Naive thymus-derived CD4-positive, alpha-beta T cell (primary cell): ENCODE measurements around the gene TSHZ3. TPM values are rescaled to one million over a fixed set of nuclear protein-coding genes. Genes with fewer than 3 reads are reported as not detected.

Experiments
- ATAC-seq: fragments of 150-1000 bp; cut with Tn5 transposase; 2 replicates; pipeline ENCODE4 v1.10.0; 2021; ENCODE audit warnings: mild to moderate bottlenecking, moderate library complexity
- CTCF ChIA-PET: fragments of 350-600 bp; sonication (Branson Sonifier 250); formaldehyde crosslinking; loops from one replicate; lab custom pipeline; 2021; ENCODE audit warnings: antibody characterized with exemption; lab: Charles Lee
- POLR2A ChIA-PET: fragments of 350-600 bp; sonication (Branson Sonifier 250); formaldehyde crosslinking; loops from one replicate; lab custom pipeline; 2021; ENCODE audit warnings: antibody characterized with exemption, inconsistent platforms; lab: Charles Lee
- DNase-seq, 9 donors: peaks; one replicate each; pipeline versions ENCODE4 v3.0.0 to v3.0.0-alpha.2; 2020 to 2022; ENCODE audit warnings: mixed read lengths in 1 of 9
- H3K27ac ChIP-seq: one replicate; pipeline ENCODE4 v1.7.0; 2013; ENCODE audit warnings: mild to moderate bottlenecking, low read depth, low read length, moderate library complexity
- H3K27me3 ChIP-seq, 2 donors: one replicate each; pipeline ENCODE4 v1.7.0; 2013; ENCODE audit warnings: low read length in 2 of 2, mild to moderate bottlenecking in 2 of 2, moderate library complexity in 2 of 2; ENCODE audit not compliant: control insufficient read depth in 2 of 2, insufficient read depth in 2 of 2
- H3K36me3 ChIP-seq, 3 experiments: 1 replicate in 2 of 3; 2 replicates in 1 of 3; pipeline ENCODE4 v1.7.0; 2013; ENCODE audit warnings: low read length in 3 of 3, mild to moderate bottlenecking in 3 of 3, moderate library complexity in 1 of 3; ENCODE audit not compliant: insufficient read depth in 3 of 3, control insufficient read depth in 2 of 3
- H3K4me1 ChIP-seq, 2 donors: one replicate each; pipeline ENCODE4 v1.7.0; 2013; ENCODE audit warnings: low read length in 2 of 2, mild to moderate bottlenecking in 2 of 2, moderate library complexity in 1 of 2; ENCODE audit not compliant: control insufficient read depth in 2 of 2, insufficient read depth in 2 of 2
- H3K4me3 ChIP-seq: 2 replicates; pipeline ENCODE4 v1.7.0; 2013; ENCODE audit warnings: mild to moderate bottlenecking, low read length
- H3K9me3 ChIP-seq, 3 experiments: 1 replicate in 2 of 3; 2 replicates in 1 of 3; pipeline ENCODE4 v1.7.0; 2013; ENCODE audit warnings: low read length in 3 of 3; ENCODE audit not compliant: control insufficient read depth in 2 of 3
- H3K27ac Mint-ChIP-seq, 9 donors: one replicate each; pipeline ENCODE4 v1.8.0; 2020 to 2022; ENCODE audit warnings: mixed read lengths in 9 of 9, mild to moderate bottlenecking in 8 of 9, moderate library complexity in 5 of 9, inconsistent platforms in 2 of 9
- H3K27me3 Mint-ChIP-seq, 5 donors: one replicate each; pipeline ENCODE4 v1.8.0; 2021 to 2022; ENCODE audit warnings: mixed read lengths in 5 of 5, mild to moderate bottlenecking in 1 of 5
- H3K36me3 Mint-ChIP-seq, 5 donors: one replicate each; pipeline ENCODE4 v1.8.0; 2020 to 2022; ENCODE audit warnings: mixed read lengths in 5 of 5, mild to moderate bottlenecking in 3 of 5, inconsistent platforms in 1 of 5
- H3K4me1 Mint-ChIP-seq, 7 donors: one replicate each; pipeline ENCODE4 v1.8.0; 2020 to 2022; ENCODE audit warnings: mixed read lengths in 7 of 7, mild to moderate bottlenecking in 3 of 7, inconsistent platforms in 1 of 7
- H3K4me3 Mint-ChIP-seq, 10 donors: one replicate each; pipeline ENCODE4 v1.8.0; 2020 to 2022; ENCODE audit warnings: mild to moderate bottlenecking in 10 of 10, mixed read lengths in 10 of 10, moderate library complexity in 6 of 10, inconsistent platforms in 2 of 10
- H3K9me3 Mint-ChIP-seq, 11 donors: one replicate each; pipeline ENCODE4 v1.8.0; 2020 to 2022; ENCODE audit warnings: mixed read lengths in 11 of 11, mild to moderate bottlenecking in 4 of 11, inconsistent platforms in 1 of 11, moderate library complexity in 1 of 11
- intact Hi-C, 2 donors: fragments of 100-400 bp; cut with micrococcal nuclease; formaldehyde crosslinking; loops; one replicate each; pipeline ENCODE4 v1.15.1; 2023
- polyA plus RNA-seq, 2 donors: library from polyadenylated mRNA; unstranded; fragments of 300-500 nt; fragmentation: Illumina TruSeq; gene quantifications; one replicate each; pipeline ENCODE4 v1.2.3, GENCODE V29; 2021
- total RNA-seq, 6 experiments: library from RNA in 5 of 6; stranded (reverse) in 5 of 6; gene quantifications; 1 replicate in 5 of 6; 2 replicates in 1 of 6; pipeline ENCODE4 v1.2.3 and lab custom pipeline; 2021 to 2026

The TSHZ3 gene
- total and polyA plus RNA-seq, 7 experiments from 2014 or later = 0.08 to 6.0 (median 0.20) TPM; not detected in 1

GRCh38 chr19:31317570-31317969, 31.7 kb downstream of the TSHZ3 start:
- no peak overlapping the region for H3K27ac ChIP-seq
- ATAC-seq (no peak), DNase-seq (no peak)
- H3K27ac Mint-ChIP-seq = no peak overlapping the region
- intact Hi-C loops = no loop called here
- no peaks in the 10 kb centered on the region for H3K4me1 ChIP-seq
- H3K36me3 Mint-ChIP-seq = no peaks in the 10 kb centered on the region
- no peaks in the 10 kb centered on the region for H3K9me3 Mint-ChIP-seq
- no peaks in the 10 kb centered on the region for H3K9me3 ChIP-seq
- peaks cover 0 to 2% (median 0%) of the 10 kb centered on the region in 7 donors for H3K4me1 Mint-ChIP-seq
- H3K36me3 ChIP-seq = no peaks in the 10 kb centered on the region
- POLR2A ChIA-PET = no interaction called here
- H3K27me3 Mint-ChIP-seq = peaks cover 0 to 11% (median 3%) of the 10 kb centered on the region in 5 donors
- CTCF ChIA-PET = no interaction called here
- no peaks in the 10 kb centered on the region for H3K27me3 ChIP-seq
- no peak overlapping the region for H3K4me3 ChIP-seq
- no peak overlapping the region for H3K4me3 Mint-ChIP-seq

GRCh38 chr19:31317093-31317492, 32.1 kb downstream of the TSHZ3 start:
- no peaks in the 10 kb centered on the region for H3K27me3 ChIP-seq
- peaks cover 0 to 11% (median 3%) of the 10 kb centered on the region in 5 donors for H3K27me3 Mint-ChIP-seq
- H3K27ac Mint-ChIP-seq = no peak overlapping the region
- no peaks in the 10 kb centered on the region for H3K36me3 ChIP-seq
- H3K4me3 ChIP-seq = no peak overlapping the region
- H3K36me3 Mint-ChIP-seq = no peaks in the 10 kb centered on the region
- CTCF ChIA-PET = no interaction called here
- peaks cover 0 to 2% (median 0%) of the 10 kb centered on the region in 7 donors for H3K4me1 Mint-ChIP-seq
- DNase-seq (no peak), ATAC-seq (no peak)
- H3K4me3 Mint-ChIP-seq = no peak overlapping the region
- H3K9me3 ChIP-seq = no peaks in the 10 kb centered on the region
- no peaks in the 10 kb centered on the region for H3K9me3 Mint-ChIP-seq
- H3K4me1 ChIP-seq = no peaks in the 10 kb centered on the region
- intact Hi-C loops = no loop called here
- POLR2A ChIA-PET = no interaction called here
- no peak overlapping the region for H3K27ac ChIP-seq

- H3K9me3 ChIP-seq = no peaks in the 10 kb centered on the region
- no peak overlapping the region for H3K4me3 ChIP-seq
- intact Hi-C loops = no loop called here
- DNase-seq (no peak), ATAC-seq (peak; percentile 55)
- no peak overlapping the region for H3K27ac ChIP-seq
- H3K27me3 Mint-ChIP-seq = peaks cover 0 to 11% (median 3%) of the 10 kb centered on the region in 5 donors
- no peaks in the 10 kb centered on the region for H3K9me3 Mint-ChIP-seq
- H3K4me1 ChIP-seq = no peaks in the 10 kb centered on the region
- no peaks in the 10 kb centered on the region for H3K27me3 ChIP-seq
- ChIA-PET CTCF (no interaction called here), POLR2A (no interaction called here)
- no peaks in the 10 kb centered on the region for H3K36me3 Mint-ChIP-seq
- H3K36me3 ChIP-seq = no peaks in the 10 kb centered on the region
- no peak overlapping the region for H3K27ac Mint-ChIP-seq
- H3K4me3 Mint-ChIP-seq = no peak overlapping the region
- H3K4me1 Mint-ChIP-seq = peaks cover 0 to 2% (median 0%) of the 10 kb centered on the region in 7 donors
Measured at GRCh38 chr19:31316201-31316951, 32.9 kb downstream of the TSHZ3 start.

- Histone ChIP-seq H3K27ac (no peak overlapping the region), H3K4me1 (no peaks in the 10 kb centered on the region), H3K36me3 (no peaks in the 10 kb centered on the region), H3K27me3 (no peaks in the 10 kb centered on the region), H3K9me3 (no peaks in the 10 kb centered on the region), H3K4me3 (no peak overlapping the region)
- H3K27me3 Mint-ChIP-seq = peaks cover 0 to 11% (median 3%) of the 10 kb centered on the region in 5 donors
- no peaks in the 10 kb centered on the region for H3K36me3 Mint-ChIP-seq
- intact Hi-C loops = no loop called here
- no peaks in the 10 kb centered on the region for H3K9me3 Mint-ChIP-seq
- DNase-seq = no peak
- ChIA-PET POLR2A (no interaction called here), CTCF (no interaction called here)
- no peak for ATAC-seq
- H3K4me3 Mint-ChIP-seq = no peak overlapping the region
- H3K27ac Mint-ChIP-seq = no peak overlapping the region
- peaks cover 0 to 2% (median 0%) of the 10 kb centered on the region in 7 donors for H3K4me1 Mint-ChIP-seq
Measured at GRCh38 chr19:31315652-31316051, 33.6 kb downstream of the TSHZ3 start.

- H3K27me3 ChIP-seq = no peaks in the 10 kb centered on the region
- no peak overlapping the region for H3K27ac ChIP-seq
- no peak for DNase-seq
Measured at GRCh38 chr19:31314849-31315629, 34.2 kb downstream of the TSHZ3 start.

GRCh38 chr19:31314156-31314555, 35.1 kb downstream of the TSHZ3 start:
- Mint-ChIP-seq H3K4me3 (no peak overlapping the region), H3K36me3 (no peaks in the 10 kb centered on the region), H3K27me3 (peaks cover 0 to 11% (median 3%) of the 10 kb centered on the region in 5 donors), H3K4me1 (peaks cover 0 to 1% (median 0%) of the 10 kb centered on the region in 7 donors), H3K27ac (no peak overlapping the region), H3K9me3 (no peaks in the 10 kb centered on the region)
- Histone ChIP-seq H3K27me3 (no peaks in the 10 kb centered on the region), H3K36me3 (no peaks in the 10 kb centered on the region), H3K27ac (no peak overlapping the region), H3K9me3 (no peaks in the 10 kb centered on the region), H3K4me1 (no peaks in the 10 kb centered on the region), H3K4me3 (no peak overlapping the region)
- POLR2A ChIA-PET = no interaction called here
- intact Hi-C loops = no loop called here
- DNase-seq = no peak
- no peak for ATAC-seq
- CTCF ChIA-PET = no interaction called here

More at GRCh38 chr19:31314849-31315629, 34.2 kb downstream of the TSHZ3 start:
- POLR2A ChIA-PET = no interaction called here
- Mint-ChIP-seq H3K9me3 (no peaks in the 10 kb centered on the region), H3K27ac (peak overlapping the region in 1 of 9 donors; percentile 2), H3K4me3 (no peak overlapping the region), H3K27me3 (peaks cover 0 to 11% (median 3%) of the 10 kb centered on the region in 5 donors), H3K36me3 (no peaks in the 10 kb centered on the region), H3K4me1 (no peaks in the 10 kb centered on the region)
- CTCF ChIA-PET = no interaction called here
- no peaks in the 10 kb centered on the region for H3K36me3 ChIP-seq
- no peak for ATAC-seq
- H3K4me3 ChIP-seq = no peak overlapping the region
- no peaks in the 10 kb centered on the region for H3K4me1 ChIP-seq
- intact Hi-C loops = no loop called here
- no peaks in the 10 kb centered on the region for H3K9me3 ChIP-seq
